Measurements from ENCODE around the gene NRTN. TPM values are rescaled to one million over a fixed set of nuclear protein-coding genes. Genes with fewer than 3 reads are reported as not detected.
A peak's percentile ranks its signal among the peaks of the same experiment; 100 is the strongest.

Gene NRTN
- total and polyA plus RNA-seq, 2 of the 4 experiments (the other 2 are of a cell fraction) = 0.17 to 0.18 TPM

- no peak overlapping the region for H3K27ac ChIP-seq (ENCODE audit: insufficient read depth, low read length)
- intact Hi-C loops (cut with micrococcal nuclease) = loop anchor here (5.0 kb wide), 1 partner anchor 66 kb away; no protein-coding TSS in a partner anchor
- POLR2A ChIA-PET (ENCODE audit: unreplicated experiment) = no interaction called here
Measured at GRCh38 chr19:5826531-5827341, 21.9 kb downstream of the NRTN start.

More at GRCh38 chr19:5826531-5827341, 21.9 kb downstream of the NRTN start:
- Histone ChIP-seq H3K9ac (ENCODE audit: low read depth, low read length) (no peak overlapping the region), H3K23ac (ENCODE audit: low read depth, low read length) (no peak overlapping the region), H2BK5ac (ENCODE audit: low read depth, low read length, poor library complexity, severe bottlenecking) (no peak overlapping the region), H2BK120ac (ENCODE audit: low read depth, low read length) (no peak overlapping the region), H3K4me2 (ENCODE audit: low read depth, low read length) (no peak overlapping the region), H4K5ac (ENCODE audit: low read depth, low read length) (no peak overlapping the region), H3K79me1 (ENCODE audit: low read depth in 1 of 2, low read length in 2 of 2) (peaks cover 0 to 6% of the 10 kb centered on the region in 2 experiments; a peak in 2 of 4 replicates), H4K91ac (ENCODE audit: insufficient read depth, low read depth, low read length) (no peak overlapping the region), H2AK5ac (ENCODE audit: low read depth, low read length) (peak overlapping the region; percentile 66; the same call in 1 of the 2 replicates), H3K4ac (ENCODE audit: low read depth, low read length) (no peak overlapping the region), H2BK15ac (ENCODE audit: low read depth, low read length) (no peak overlapping the region), H2AFZ (replicated peaks; ENCODE audit: low read length, poor library complexity) (peak overlapping the region; percentile 17), H3K4me3 (ENCODE audit: insufficient read depth, low read depth, low read length) (no peak overlapping the region), H3K9me3 (ENCODE audit: control insufficient read depth, insufficient read depth, low read length) (no peaks in the 10 kb centered on the region), H3K36me3 (ENCODE audit: control insufficient read depth, insufficient read depth, low read length) (no peaks in the 10 kb centered on the region), H4K8ac (ENCODE audit: low read depth in 2 of 2, low read length in 2 of 2) (peak overlapping the region; percentile 74 to 89; a peak in 2 of 4 replicates), H3K18ac (ENCODE audit: low read depth, low read length) (no peak overlapping the region), H2AK9ac (replicated peaks; ENCODE audit: low read depth, low read length, poor library complexity) (peak overlapping the region; percentile 58), H4K20me1 (ENCODE audit: insufficient read depth, low read length) (no peaks in the 10 kb centered on the region), H3K14ac (replicated peaks; ENCODE audit: low read depth, low read length) (no peak overlapping the region), H3K56ac (ENCODE audit: extremely low read depth, insufficient read depth, low read length) (no peak overlapping the region), H3K4me1 (ENCODE audit: control insufficient read depth, insufficient read depth, low read length) (peaks cover 15% of the 10 kb centered on the region), H2BK20ac (ENCODE audit: low read depth, low read length) (no peak overlapping the region), H3K9me1 (ENCODE audit: insufficient read depth, low read length) (peaks cover 4% of the 10 kb centered on the region; the same call in 1 of the 2 replicates), H3K27me3 (ENCODE audit: control insufficient read depth, insufficient read depth, low read length) (no peaks in the 10 kb centered on the region; the same call in 1 of the 2 replicates)
- TF ChIP-seq SMC3 (IDR thresholded peaks at IDR 0.05; ENCODE audit: low read depth, low read length) (no peak), CTCF (conservative IDR thresholded peaks at IDR 0.05; ENCODE audit: low read depth, low read length) (0 out of 2 replicates have a peak, but pooled peaks have one; percentile 15)
- ATAC-seq (ENCODE audit: low read depth) = no peak
- 24% methylated on average over 10 of the region's 24 CpGs; no CpG with 5 or more reads in 1 of the 2 experiments for WGBS, 2 experiments (ENCODE audit: extremely low coverage in 2 of 2, insufficient read length in 1 of 2)
- DNase-seq = no peak
- dilution Hi-C loops (cut with HindIII; ENCODE audit: low sequenced_read_pairs, unreplicated experiment) (no loop called here), in situ Hi-C loops (cut with MboI; ENCODE audit: low sequenced_read_pairs) (no loop called here)
- CTCF ChIA-PET = interaction anchor here (2.2 kb wide), 1 partner anchor 23 kb away, joined by 7 read pairs; no protein-coding TSS in a partner anchor
- BruUV-seq (replicated peaks) = no TSS peak

Data from IMR-90 (cell line).